ENCODE measurements around the gene TOGARAM2. TPM values are rescaled to one million over a fixed set of nuclear protein-coding genes. Genes with fewer than 3 reads are reported as not detected.

Gene TOGARAM2
- total RNA-seq, 1 experiment from 2014 or later = 0.61 TPM

- no peaks in the 10 kb centered on the region for H3K36me3 Mint-ChIP-seq (ENCODE audit: insufficient read depth, unreplicated experiment)
- Histone ChIP-seq H3K27me3 (replicated peaks; ENCODE audit: control insufficient read depth, insufficient read depth, low read length) (no peaks in the 10 kb centered on the region), H3K4me3 (ENCODE audit: low read depth, low read length) (no peak overlapping the region), H3K36me3 (ENCODE audit: control insufficient read depth, insufficient read depth, low read length) (no peaks in the 10 kb centered on the region), H3K4me1 (0 out of 2 replicates have a peak, but pooled peaks cover 4% of the 10 kb centered on the region), H3K9me3 (no peaks in the 10 kb centered on the region)
- no TSS peak for BruUV-seq (replicated peaks)
- ChIA-PET CTCF (no interaction called here), POLR2A (no interaction called here)
- no peak for DNase-seq
- no peaks in the 10 kb centered on the region for H3K4me1 Mint-ChIP-seq (ENCODE audit: low read depth, unreplicated experiment)
- no peak overlapping the region for H3K4me3 Mint-ChIP-seq (ENCODE audit: unreplicated experiment)
- peak overlapping the region; percentile 20 for H3K27ac Mint-ChIP-seq (ENCODE audit: unreplicated experiment)
- intact Hi-C loops (cut with micrococcal nuclease; ENCODE audit: unreplicated experiment) = no loop called here
- H3K27me3 Mint-ChIP-seq (ENCODE audit: insufficient read depth, unreplicated experiment) = no peaks in the 10 kb centered on the region
- no peak for TF ChIP-seq CTCF (IDR thresholded peaks at IDR 0.05; ENCODE audit: insufficient read depth in 1 of 2, low read depth in 1 of 2, low read length in 1 of 2, severe bottlenecking in 1 of 2, unreplicated experiment in 1 of 2)
- H3K9me3 Mint-ChIP-seq (ENCODE audit: unreplicated experiment) = no peaks in the 10 kb centered on the region
Observed at GRCh38 chr2:29042561-29043075, 61.5 kb downstream of the TOGARAM2 start.

- Mint-ChIP-seq H3K4me3 (ENCODE audit: unreplicated experiment) (no peak overlapping the region), H3K27ac (ENCODE audit: unreplicated experiment) (no peak overlapping the region), H3K9me3 (ENCODE audit: unreplicated experiment) (no peaks in the 10 kb centered on the region), H3K27me3 (ENCODE audit: insufficient read depth, unreplicated experiment) (no peaks in the 10 kb centered on the region), H3K4me1 (ENCODE audit: low read depth, unreplicated experiment) (no peaks in the 10 kb centered on the region), H3K36me3 (ENCODE audit: insufficient read depth, unreplicated experiment) (no peaks in the 10 kb centered on the region)
- H3K9me3 ChIP-seq = no peaks in the 10 kb centered on the region
- no peaks in the 10 kb centered on the region for H3K36me3 ChIP-seq (ENCODE audit: control insufficient read depth, insufficient read depth, low read length)
- no TSS peak for BruUV-seq (replicated peaks)
- no peak for DNase-seq
- H3K4me1 ChIP-seq = 0 out of 2 replicates have a peak, but pooled peaks cover 4% of the 10 kb centered on the region
- TF ChIP-seq CTCF (IDR thresholded peaks at IDR 0.05; ENCODE audit: insufficient read depth in 1 of 2, low read depth in 1 of 2, low read length in 1 of 2, severe bottlenecking in 1 of 2, unreplicated experiment in 1 of 2) = no peak
- POLR2A ChIA-PET = no interaction called here
- intact Hi-C loops (cut with micrococcal nuclease; ENCODE audit: unreplicated experiment) = no loop called here
- no peaks in the 10 kb centered on the region for H3K27me3 ChIP-seq (replicated peaks; ENCODE audit: control insufficient read depth, insufficient read depth, low read length)
- CTCF ChIA-PET = no interaction called here
- H3K4me3 ChIP-seq (ENCODE audit: low read depth, low read length) = no peak overlapping the region
Observed at GRCh38 chr2:29044459-29044858, 63.4 kb downstream of the TOGARAM2 start.

GRCh38 chr2:29046321-29046720, 65.2 kb downstream of the TOGARAM2 start:
- BruUV-seq (replicated peaks) = no TSS peak
- intact Hi-C loops (cut with micrococcal nuclease; ENCODE audit: unreplicated experiment) = no loop called here
- TF ChIP-seq CTCF (IDR thresholded peaks at IDR 0.05; ENCODE audit: insufficient read depth in 1 of 2, low read depth in 1 of 2, low read length in 1 of 2, severe bottlenecking in 1 of 2, unreplicated experiment in 1 of 2) = no peak

More at GRCh38 chr2:29046321-29046720, 65.2 kb downstream of the TOGARAM2 start:
- H3K4me1 ChIP-seq = 0 out of 2 replicates have a peak, but pooled peaks cover 4% of the 10 kb centered on the region
- no peaks in the 10 kb centered on the region for H3K36me3 Mint-ChIP-seq (ENCODE audit: insufficient read depth, unreplicated experiment)
- H3K27me3 Mint-ChIP-seq (ENCODE audit: insufficient read depth, unreplicated experiment) = no peaks in the 10 kb centered on the region
- no peaks in the 10 kb centered on the region for H3K9me3 Mint-ChIP-seq (ENCODE audit: unreplicated experiment)
- H3K36me3 ChIP-seq (ENCODE audit: control insufficient read depth, insufficient read depth, low read length) = no peaks in the 10 kb centered on the region
- H3K27ac Mint-ChIP-seq (ENCODE audit: unreplicated experiment) = no peak overlapping the region
- CTCF ChIA-PET = no interaction called here
- no peak overlapping the region for H3K4me3 Mint-ChIP-seq (ENCODE audit: unreplicated experiment)
- DNase-seq = no peak
- POLR2A ChIA-PET = interaction anchor here (0.6 kb wide), 1 partner anchor 13 kb away, joined by 3 read pairs; no protein-coding TSS in a partner anchor
- H3K9me3 ChIP-seq = no peaks in the 10 kb centered on the region
- H3K4me1 Mint-ChIP-seq (ENCODE audit: low read depth, unreplicated experiment) = no peaks in the 10 kb centered on the region
- H3K27me3 ChIP-seq (replicated peaks; ENCODE audit: control insufficient read depth, insufficient read depth, low read length) = no peaks in the 10 kb centered on the region
- no peak overlapping the region for H3K4me3 ChIP-seq (ENCODE audit: low read depth, low read length)
